Brain microvascular endothelial cell (primary cell): ENCODE data around the gene AGBL1.

Experiments
- DNase-seq: peaks from one replicate; pipeline ENCODE4 v3.0.0-alpha.2; 2020
- H3K27ac ChIP-seq: fragments of 250-450 bp; sonication (Bioruptor Pico); 2 replicates; pipeline ENCODE4 v1.5.1; 2020; ENCODE audit warnings: mild to moderate bottlenecking, moderate library complexity
- H3K27me3 ChIP-seq: fragments of 250-450 bp; sonication (Bioruptor Pico); replicated peaks from 2 replicates; pipeline ENCODE4 v1.5.1; 2020; ENCODE audit warnings: mild to moderate bottlenecking
- H3K36me3 ChIP-seq: fragments of 250-450 bp; sonication (Bioruptor Pico); replicated peaks from 2 replicates; pipeline ENCODE4 v1.5.1; 2020; ENCODE audit warnings: mild to moderate bottlenecking
- H3K4me3 ChIP-seq: 2 replicates; pipeline ENCODE4 v1.5.1; 2011; ENCODE audit warnings: low read depth, mild to moderate bottlenecking, control low read depth, low read length, moderate library complexity
- CTCF ChIP-seq: IDR thresholded peaks from 2 replicates; pipeline ENCODE4 v1.5.1; 2011; ENCODE audit warnings: low read depth, mild to moderate bottlenecking, moderate library complexity, low read length, control low read depth, inconsistent platforms; ENCODE audit errors: missing control alignments
- in situ Hi-C: cut with HindIII; loops from 2 replicates; pipeline ENCODE4 v1.10.0; 2017; ENCODE audit warnings: low sequenced_read_pairs, low pct_ligation_motif_present

Gene AGBL1

GRCh38 chr15:86556396-86557017 is 476.8 kb downstream of the AGBL1 start:
- in situ Hi-C loops, result no loop called here
- no peak overlapping the region for H3K4me3 ChIP-seq
- H3K36me3 ChIP-seq, result no peaks in the 10 kb centered on the region
- no peak overlapping the region for H3K27ac ChIP-seq
- H3K27me3 ChIP-seq, result no peaks in the 10 kb centered on the region
- DNase-seq, result no peak
- TF ChIP-seq CTCF, result no peak

- Histone ChIP-seq H3K27ac (no peak overlapping the region), H3K27me3 (no peaks in the 10 kb centered on the region), H3K36me3 (no peaks in the 10 kb centered on the region), H3K4me3 (no peak overlapping the region)
- in situ Hi-C loops, result no loop called here
- no peak for DNase-seq
- TF ChIP-seq CTCF, result no peak
Measured at GRCh38 chr15:86557018-86557550, 477.4 kb downstream of the AGBL1 start.

GRCh38 chr15:86558252-86558651 is 478.6 kb downstream of the AGBL1 start:
- Histone ChIP-seq H3K27me3 (no peaks in the 10 kb centered on the region), H3K27ac (no peak overlapping the region), H3K4me3 (no peak overlapping the region), H3K36me3 (no peaks in the 10 kb centered on the region)
- DNase-seq, result no peak
- no peak for TF ChIP-seq CTCF
- in situ Hi-C loops, result no loop called here

GRCh38 chr15:86558686-86559085 is 479.0 kb downstream of the AGBL1 start:
- Histone ChIP-seq H3K36me3 (no peaks in the 10 kb centered on the region), H3K27ac (no peak overlapping the region), H3K4me3 (no peak overlapping the region), H3K27me3 (no peaks in the 10 kb centered on the region)
- in situ Hi-C loops, result no loop called here
- no peak for TF ChIP-seq CTCF
- DNase-seq, result no peak

- TF ChIP-seq CTCF, result no peak
- in situ Hi-C loops, result no loop called here
- no peak for DNase-seq
- H3K27me3 ChIP-seq, result no peaks in the 10 kb centered on the region
- no peaks in the 10 kb centered on the region for H3K36me3 ChIP-seq
- no peak overlapping the region for H3K4me3 ChIP-seq
- no peak overlapping the region for H3K27ac ChIP-seq
Measured at GRCh38 chr15:86568378-86568777, 488.7 kb downstream of the AGBL1 start.

GRCh38 chr15:86570738-86571137 is 491.1 kb downstream of the AGBL1 start:
- no peak for TF ChIP-seq CTCF
- DNase-seq, result no peak
- Histone ChIP-seq H3K4me3 (no peak overlapping the region), H3K27ac (no peak overlapping the region), H3K27me3 (no peaks in the 10 kb centered on the region), H3K36me3 (no peaks in the 10 kb centered on the region)
- in situ Hi-C loops, result no loop called here
